BLaER1 (cell line): ENCODE results near the gene AHSG.

Source experiments
- H3K27ac ChIP-seq: shearing (Covaris generic); formaldehyde crosslinking; 2 replicates; pipeline ENCODE4 v1.8.1; 2022
- H3K27me3 ChIP-seq: shearing (Covaris generic); formaldehyde crosslinking; 2 replicates; pipeline ENCODE4 v1.8.1; 2022
- H3K36me3 ChIP-seq: shearing (Covaris generic); formaldehyde crosslinking; 2 replicates; pipeline ENCODE4 v1.8.1; 2022
- H3K4me1 ChIP-seq: shearing (Covaris generic); formaldehyde crosslinking; 2 replicates; pipeline ENCODE4 v1.8.1; 2022
- H3K4me2 ChIP-seq: shearing (Covaris generic); formaldehyde crosslinking; 2 replicates; pipeline ENCODE4 v1.8.1; 2022
- H3K4me3 ChIP-seq: shearing (Covaris generic); formaldehyde crosslinking; 2 replicates; pipeline ENCODE4 v1.8.1; 2022
- H3K9ac ChIP-seq: shearing (Covaris generic); formaldehyde crosslinking; 2 replicates; pipeline ENCODE4 v1.8.1; 2022
- H3K9me3 ChIP-seq: shearing (Covaris generic); formaldehyde crosslinking; 2 replicates; pipeline ENCODE4 v1.8.1; 2022
- H4K20me1 ChIP-seq: shearing (Covaris generic); formaldehyde crosslinking; 2 replicates; pipeline ENCODE4 v1.8.1; 2022
- Cebpa-rat ChIP-seq: shearing (Covaris generic); IDR thresholded peaks from 2 replicates; pipeline ENCODE4 v1.8.1; 2022

The AHSG gene

DNA sequence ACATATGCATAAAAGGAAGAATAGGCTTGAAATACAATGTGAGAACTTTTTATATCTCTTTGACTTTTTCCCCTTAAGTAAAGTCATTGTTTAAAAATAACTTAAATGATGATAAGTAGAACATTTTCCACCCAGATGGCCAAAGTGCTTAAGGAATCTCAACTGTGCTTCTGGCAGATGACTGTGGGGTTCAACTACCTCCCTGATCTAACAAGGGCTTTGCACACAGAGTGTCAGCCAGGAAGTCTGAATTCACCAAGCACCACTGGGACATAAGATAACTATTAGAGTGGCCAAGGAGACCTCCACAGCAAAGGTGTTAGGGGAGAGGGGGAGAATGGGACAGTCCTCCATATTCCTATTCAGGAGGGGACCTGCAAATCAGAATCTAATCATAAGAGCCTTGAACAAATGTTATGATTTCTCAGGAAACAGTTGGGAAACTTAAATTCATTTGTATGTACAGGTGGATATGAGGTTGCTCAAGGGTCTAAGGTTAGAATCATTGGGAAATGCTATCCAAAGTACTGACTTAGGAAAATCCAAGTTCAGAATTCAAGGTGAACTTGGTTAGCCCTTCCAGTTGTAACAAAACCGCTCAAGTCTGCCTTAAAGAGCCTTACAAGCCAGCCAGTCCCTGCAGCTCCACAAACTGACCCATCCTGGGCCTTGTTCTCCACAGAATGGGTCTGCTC lies 27.1 kb downstream of the AHSG start, which contains the start of gene FETUB:
FETUB (plus strand) TSS at position 622 of the 695 bp plus-strand sequence; CDS start at position 684, 62 bp downstream.
- Histone ChIP-seq H3K4me2 (no peak within 1 kb of the TSS), H4K20me1 (no peaks in the 10 kb centered on the region), H3K9ac (no peak within 1 kb of the TSS), H3K9me3 (no peaks in the 10 kb centered on the region), H3K36me3 (no peaks in the 10 kb centered on the region), H3K27ac (no peak within 1 kb of the TSS), H3K4me3 (no peak within 1 kb of the TSS), H3K27me3 (no peaks in the 10 kb centered on the region), H3K4me1 (0 out of 2 replicates have a peak, but pooled peaks cover 6% of the 10 kb centered on the region)
- no peak for TF ChIP-seq Cebpa-rat

DNA sequence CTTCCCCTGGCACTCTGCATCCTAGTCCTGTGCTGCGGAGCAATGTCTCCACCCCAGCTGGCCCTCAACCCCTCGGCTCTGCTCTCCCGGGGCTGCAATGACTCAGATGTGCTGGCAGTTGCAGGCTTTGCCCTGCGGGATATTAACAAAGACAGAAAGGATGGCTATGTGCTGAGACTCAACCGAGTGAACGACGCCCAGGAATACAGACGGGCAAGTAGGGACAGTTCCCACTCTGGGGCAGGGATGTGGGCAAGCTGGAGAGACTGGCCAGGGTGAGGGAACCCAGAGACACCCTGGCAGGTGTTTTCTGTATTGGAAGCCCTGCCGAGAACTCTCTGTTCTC lies 27.6 kb downstream of the AHSG start:
- Histone ChIP-seq H3K27ac (no peak overlapping the region), H4K20me1 (no peaks in the 10 kb centered on the region), H3K4me1 (0 out of 2 replicates have a peak, but pooled peaks cover 6% of the 10 kb centered on the region), H3K36me3 (no peaks in the 10 kb centered on the region), H3K4me3 (no peak overlapping the region), H3K9me3 (no peaks in the 10 kb centered on the region), H3K4me2 (no peak overlapping the region), H3K9ac (no peak overlapping the region), H3K27me3 (no peaks in the 10 kb centered on the region)
- TF ChIP-seq Cebpa-rat, result no peak

DNA sequence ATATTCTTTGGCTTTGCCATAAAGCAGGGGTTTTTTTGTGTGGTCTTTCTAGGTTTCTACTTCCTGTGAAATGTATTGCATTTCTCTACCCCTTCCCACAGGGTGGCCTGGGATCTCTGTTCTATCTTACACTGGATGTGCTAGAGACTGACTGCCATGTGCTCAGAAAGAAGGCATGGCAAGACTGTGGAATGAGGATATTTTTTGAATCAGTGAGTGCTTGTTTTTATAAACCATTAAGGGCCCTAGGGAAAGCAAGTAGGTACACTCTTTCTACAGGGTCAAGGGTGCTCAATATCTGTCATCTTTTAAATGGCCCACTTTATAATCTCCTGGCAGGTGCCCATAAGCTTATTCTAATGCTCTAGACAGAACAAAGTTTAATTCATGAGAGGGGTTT lies 28.1 kb downstream of the AHSG start:
- Histone ChIP-seq H3K36me3 (no peaks in the 10 kb centered on the region), H4K20me1 (no peaks in the 10 kb centered on the region), H3K27me3 (no peaks in the 10 kb centered on the region), H3K27ac (no peak overlapping the region), H3K4me3 (no peak overlapping the region), H3K9me3 (no peaks in the 10 kb centered on the region), H3K4me2 (no peak overlapping the region), H3K9ac (no peak overlapping the region), H3K4me1 (0 out of 2 replicates have a peak, but pooled peaks cover 6% of the 10 kb centered on the region)
- no peak for TF ChIP-seq Cebpa-rat

DNA sequence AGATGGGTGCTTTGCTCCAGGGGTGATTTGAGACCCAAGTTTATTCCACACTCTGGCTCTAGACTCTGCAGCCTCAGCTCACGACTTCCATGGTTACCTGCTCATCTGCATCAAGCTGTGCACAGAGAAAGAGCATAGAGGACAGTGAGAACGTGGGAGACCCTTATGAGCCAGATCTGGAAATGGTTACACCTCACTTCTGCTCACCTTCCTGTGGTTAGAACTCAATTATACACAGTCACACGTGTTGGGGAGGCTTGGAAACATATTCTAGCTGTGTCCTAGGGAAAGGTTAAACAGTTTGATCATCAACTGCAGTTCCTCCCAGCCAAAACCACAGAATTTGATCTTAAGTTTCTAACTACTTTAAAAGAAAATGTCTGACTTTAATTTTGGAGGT lies 29.2 kb downstream of the AHSG start:
- no peaks in the 10 kb centered on the region for H3K9me3 ChIP-seq
- H3K36me3 ChIP-seq, result no peaks in the 10 kb centered on the region
- no peak for TF ChIP-seq Cebpa-rat
- H3K27me3 ChIP-seq, result no peaks in the 10 kb centered on the region
- no peak overlapping the region for H3K4me3 ChIP-seq
- H3K4me1 ChIP-seq, result 0 out of 2 replicates have a peak, but pooled peaks cover 6% of the 10 kb centered on the region
- H4K20me1 ChIP-seq, result no peaks in the 10 kb centered on the region
- no peak overlapping the region for H3K27ac ChIP-seq
- no peak overlapping the region for H3K9ac ChIP-seq
- no peak overlapping the region for H3K4me2 ChIP-seq

DNA sequence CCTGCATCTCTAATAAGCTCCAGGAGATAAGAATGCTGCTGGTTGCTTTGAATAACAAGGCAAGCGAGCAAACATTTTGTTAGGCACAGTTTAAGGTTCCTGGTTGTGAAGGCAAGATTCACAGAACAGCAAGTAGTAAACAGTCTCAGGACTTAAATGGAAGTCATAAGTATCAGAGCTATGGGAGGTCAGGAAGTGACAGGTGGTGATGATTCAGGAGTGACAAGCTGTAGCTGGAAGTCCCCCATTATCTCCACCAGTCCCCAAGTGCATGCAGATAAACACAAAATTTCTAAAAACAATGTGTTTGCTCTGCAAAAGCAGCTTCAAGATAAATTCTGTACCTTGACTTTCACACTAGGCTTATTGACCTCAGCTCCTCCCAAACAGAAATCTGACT lies 30.6 kb downstream of the AHSG start:
- H3K27ac ChIP-seq, result no peak overlapping the region
- H3K4me1 ChIP-seq, result 0 out of 2 replicates have a peak, but pooled peaks cover 6% of the 10 kb centered on the region
- no peak overlapping the region for H3K4me3 ChIP-seq
- no peak overlapping the region for H3K4me2 ChIP-seq
- H3K9ac ChIP-seq, result no peak overlapping the region
- no peaks in the 10 kb centered on the region for H3K9me3 ChIP-seq
- H4K20me1 ChIP-seq, result no peaks in the 10 kb centered on the region
- H3K36me3 ChIP-seq, result no peaks in the 10 kb centered on the region
- no peak for TF ChIP-seq Cebpa-rat
- no peaks in the 10 kb centered on the region for H3K27me3 ChIP-seq

DNA sequence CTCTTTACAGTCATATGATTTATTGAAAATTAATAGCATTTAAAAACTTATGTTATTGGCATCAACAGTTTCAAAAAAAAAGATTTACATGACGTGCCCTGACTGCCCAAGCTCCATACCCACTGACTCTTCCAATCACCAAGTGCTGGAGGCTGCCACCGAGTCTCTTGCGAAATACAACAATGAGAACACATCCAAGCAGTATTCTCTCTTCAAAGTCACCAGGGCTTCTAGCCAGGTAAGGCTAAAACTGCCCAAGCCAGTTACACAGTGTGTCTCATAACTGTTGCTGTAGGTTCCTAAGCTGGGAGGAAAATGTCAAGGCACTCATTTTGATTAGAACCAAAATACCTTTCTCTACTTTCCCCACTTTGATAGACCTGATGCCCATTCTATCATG lies 31.8 kb downstream of the AHSG start:
- Histone ChIP-seq H4K20me1 (no peaks in the 10 kb centered on the region), H3K27ac (no peak overlapping the region), H3K9ac (no peak overlapping the region), H3K4me3 (no peak overlapping the region), H3K9me3 (no peaks in the 10 kb centered on the region), H3K27me3 (no peaks in the 10 kb centered on the region), H3K36me3 (no peaks in the 10 kb centered on the region), H3K4me1 (0 out of 2 replicates have a peak, but pooled peaks cover 6% of the 10 kb centered on the region), H3K4me2 (no peak overlapping the region)
- TF ChIP-seq Cebpa-rat, result peak; percentile 63

DNA sequence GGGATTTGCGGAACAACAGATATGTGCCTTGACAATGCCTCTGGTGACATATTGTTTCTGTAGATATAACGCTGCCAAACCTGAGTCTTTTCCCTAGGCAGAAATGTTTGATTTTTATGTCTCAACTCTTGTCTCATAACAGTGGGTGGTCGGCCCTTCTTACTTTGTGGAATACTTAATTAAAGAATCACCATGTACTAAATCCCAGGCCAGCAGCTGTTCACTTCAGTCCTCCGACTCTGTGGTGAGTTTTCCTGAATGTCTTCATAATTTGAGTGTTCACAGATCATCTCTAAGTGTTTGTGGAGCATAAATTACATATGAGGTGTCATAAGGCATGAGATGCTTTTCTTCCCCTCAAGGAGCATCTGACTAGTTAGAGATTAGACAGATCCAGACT lies 33.2 kb downstream of the AHSG start:
- no peaks in the 10 kb centered on the region for H3K27me3 ChIP-seq
- no peak overlapping the region for H3K9ac ChIP-seq
- H3K4me3 ChIP-seq, result no peak overlapping the region
- no peaks in the 10 kb centered on the region for H4K20me1 ChIP-seq
- H3K36me3 ChIP-seq, result no peaks in the 10 kb centered on the region
- TF ChIP-seq Cebpa-rat, result no peak
- no peak overlapping the region for H3K27ac ChIP-seq
- no peaks in the 10 kb centered on the region for H3K9me3 ChIP-seq
- 0 out of 2 replicates have a peak, but pooled peaks cover 6% of the 10 kb centered on the region for H3K4me1 ChIP-seq
- H3K4me2 ChIP-seq, result no peak overlapping the region

DNA sequence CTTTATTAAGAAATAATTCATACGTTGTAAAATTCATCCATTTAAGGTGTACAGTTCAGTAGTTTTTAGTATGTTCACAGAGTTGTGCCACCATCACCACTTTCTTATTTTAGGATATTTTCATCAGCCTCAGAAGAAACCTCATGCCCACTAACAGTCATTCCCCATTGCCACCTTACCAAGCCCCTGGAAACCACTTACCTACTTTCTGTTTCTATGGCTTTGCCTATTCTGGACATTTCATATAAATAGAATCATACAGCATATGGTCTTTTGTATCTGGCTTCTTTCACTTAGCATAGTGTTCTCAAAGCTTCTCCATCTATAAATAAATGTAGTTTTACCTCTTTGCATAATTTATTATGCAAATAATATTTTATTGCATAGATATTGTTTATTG lies 34.0 kb downstream of the AHSG start:
- H3K27me3 ChIP-seq, result no peaks in the 10 kb centered on the region
- no peak overlapping the region for H3K27ac ChIP-seq
- H3K4me3 ChIP-seq, result no peak overlapping the region
- no peaks in the 10 kb centered on the region for H3K9me3 ChIP-seq
- H4K20me1 ChIP-seq, result no peaks in the 10 kb centered on the region
- H3K36me3 ChIP-seq, result no peaks in the 10 kb centered on the region
- 0 out of 2 replicates have a peak, but pooled peaks cover 5% of the 10 kb centered on the region for H3K4me1 ChIP-seq
- H3K4me2 ChIP-seq, result no peak overlapping the region
- no peak overlapping the region for H3K9ac ChIP-seq
- TF ChIP-seq Cebpa-rat, result no peak

DNA sequence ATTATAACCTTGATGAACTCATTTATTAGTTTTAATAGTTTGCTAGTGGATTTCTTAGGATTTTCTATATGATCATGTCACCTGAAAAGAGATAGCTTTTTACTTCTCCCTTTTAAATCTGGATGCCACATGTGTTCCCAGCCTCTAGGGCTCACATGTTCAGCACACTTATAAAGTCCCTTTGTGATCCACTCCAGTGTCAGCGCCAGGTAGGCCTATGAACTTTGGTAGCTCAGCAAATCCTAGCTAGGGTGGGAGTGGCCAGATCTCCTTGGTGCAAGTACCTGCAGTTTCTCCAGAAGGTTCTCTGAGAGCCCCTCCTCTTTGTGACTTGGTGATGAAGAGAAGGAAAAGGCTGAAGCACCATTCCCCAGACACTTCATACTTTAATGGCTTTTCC lies 36.0 kb downstream of the AHSG start:
- H3K36me3 ChIP-seq, result no peaks in the 10 kb centered on the region
- H3K4me1 ChIP-seq, result peaks cover 19% of the 10 kb centered on the region
- H4K20me1 ChIP-seq, result no peaks in the 10 kb centered on the region
- H3K27me3 ChIP-seq, result no peaks in the 10 kb centered on the region
- no peak for TF ChIP-seq Cebpa-rat
- no peak overlapping the region for H3K4me3 ChIP-seq
- H3K9ac ChIP-seq, result no peak overlapping the region
- H3K4me2 ChIP-seq, result no peak overlapping the region
- H3K9me3 ChIP-seq, result no peaks in the 10 kb centered on the region
- no peak overlapping the region for H3K27ac ChIP-seq

DNA sequence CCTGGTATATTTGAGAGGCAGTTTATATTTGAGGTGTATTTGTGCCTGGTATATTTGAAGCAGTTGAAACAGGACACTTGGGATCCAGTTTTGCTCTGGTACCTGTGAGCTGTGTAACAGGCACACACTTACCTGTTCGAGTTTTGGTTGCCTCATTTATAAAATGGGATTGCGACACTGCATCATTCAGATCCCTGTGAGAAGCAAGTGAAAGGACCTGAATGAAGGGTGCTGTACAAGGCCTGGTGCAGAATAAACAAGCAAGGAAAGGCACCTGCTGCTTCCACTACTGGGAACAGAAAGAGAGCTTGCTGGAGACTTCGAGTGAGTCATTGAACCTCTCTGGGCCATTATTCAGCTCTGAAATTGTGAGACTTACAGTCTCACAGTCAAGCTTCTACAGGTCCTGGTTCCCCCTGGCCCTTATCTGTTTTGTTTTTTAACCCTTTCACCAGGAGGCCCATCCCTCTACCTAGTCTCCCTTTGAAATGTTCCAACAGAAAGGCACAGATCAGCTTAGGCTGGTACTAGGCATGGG lies 38.9 kb downstream of the AHSG start:
- Histone ChIP-seq H3K4me3 (no peak overlapping the region), H3K4me2 (no peak overlapping the region; the same call in 1 of the 2 replicates), H3K36me3 (no peaks in the 10 kb centered on the region), H3K27ac (no peak overlapping the region), H3K27me3 (no peaks in the 10 kb centered on the region), H3K9me3 (no peaks in the 10 kb centered on the region), H3K9ac (no peak overlapping the region), H4K20me1 (no peaks in the 10 kb centered on the region), H3K4me1 (peaks cover 23% of the 10 kb centered on the region)
- no peak; the same call in 1 of the 2 replicates for TF ChIP-seq Cebpa-rat
